Fibroblast of mammary gland (primary cell): ENCODE data around the gene DHX40.
"Not testable (repeated sequence)": the region's sequence is repeated elsewhere in the genome, so short reads cannot be mapped to it uniquely, and the experiment has no call there.

Source experiments
- DNase-seq: peaks from one replicate; pipeline ENCODE4 v3.0.0-alpha.2; 2010; ENCODE audit warnings: low read depth
- H3K4me3 ChIP-seq: 2 replicates; pipeline ENCODE4 v1.5.1; 2011; ENCODE audit warnings: low read depth, mild to moderate bottlenecking, low read length, moderate library complexity; ENCODE audit not compliant: control insufficient read depth
- TF ChIP-seq, protein P1 (sequence below): conservative IDR thresholded peaks from 2 replicates; pipeline ENCODE4 v1.5.1; 2011; ENCODE audit warnings: low read depth, low read length, inconsistent platforms; ENCODE audit not compliant: control insufficient read depth, insufficient read depth

DHX40 gene

DNA sequence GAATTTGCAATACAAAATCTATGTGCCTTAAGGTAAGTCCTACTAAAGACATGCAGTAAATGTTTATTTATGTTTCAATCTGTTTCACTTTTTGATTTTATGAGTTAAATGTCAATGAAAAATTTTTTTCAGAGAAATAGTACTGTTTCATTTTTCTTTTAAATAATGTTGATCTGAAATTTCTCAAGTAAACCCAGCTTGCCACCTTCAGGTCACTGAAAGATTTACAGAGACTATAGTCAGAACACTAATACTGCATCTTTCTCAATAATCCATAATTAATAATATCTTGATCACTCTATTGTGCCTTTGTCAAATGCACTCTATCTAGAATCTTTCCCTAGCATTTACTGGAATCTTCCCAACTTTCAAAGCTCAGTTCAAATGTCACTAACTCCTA, 6.5 kb upstream of the DHX40 start:
- no peak overlapping the region for H3K4me3 ChIP-seq
- TF ChIP-seq, protein P1, sequence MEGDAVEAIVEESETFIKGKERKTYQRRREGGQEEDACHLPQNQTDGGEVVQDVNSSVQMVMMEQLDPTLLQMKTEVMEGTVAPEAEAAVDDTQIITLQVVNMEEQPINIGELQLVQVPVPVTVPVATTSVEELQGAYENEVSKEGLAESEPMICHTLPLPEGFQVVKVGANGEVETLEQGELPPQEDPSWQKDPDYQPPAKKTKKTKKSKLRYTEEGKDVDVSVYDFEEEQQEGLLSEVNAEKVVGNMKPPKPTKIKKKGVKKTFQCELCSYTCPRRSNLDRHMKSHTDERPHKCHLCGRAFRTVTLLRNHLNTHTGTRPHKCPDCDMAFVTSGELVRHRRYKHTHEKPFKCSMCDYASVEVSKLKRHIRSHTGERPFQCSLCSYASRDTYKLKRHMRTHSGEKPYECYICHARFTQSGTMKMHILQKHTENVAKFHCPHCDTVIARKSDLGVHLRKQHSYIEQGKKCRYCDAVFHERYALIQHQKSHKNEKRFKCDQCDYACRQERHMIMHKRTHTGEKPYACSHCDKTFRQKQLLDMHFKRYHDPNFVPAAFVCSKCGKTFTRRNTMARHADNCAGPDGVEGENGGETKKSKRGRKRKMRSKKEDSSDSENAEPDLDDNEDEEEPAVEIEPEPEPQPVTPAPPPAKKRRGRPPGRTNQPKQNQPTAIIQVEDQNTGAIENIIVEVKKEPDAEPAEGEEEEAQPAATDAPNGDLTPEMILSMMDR: peak; percentile 25
- peak; percentile 28 for DNase-seq

DNA sequence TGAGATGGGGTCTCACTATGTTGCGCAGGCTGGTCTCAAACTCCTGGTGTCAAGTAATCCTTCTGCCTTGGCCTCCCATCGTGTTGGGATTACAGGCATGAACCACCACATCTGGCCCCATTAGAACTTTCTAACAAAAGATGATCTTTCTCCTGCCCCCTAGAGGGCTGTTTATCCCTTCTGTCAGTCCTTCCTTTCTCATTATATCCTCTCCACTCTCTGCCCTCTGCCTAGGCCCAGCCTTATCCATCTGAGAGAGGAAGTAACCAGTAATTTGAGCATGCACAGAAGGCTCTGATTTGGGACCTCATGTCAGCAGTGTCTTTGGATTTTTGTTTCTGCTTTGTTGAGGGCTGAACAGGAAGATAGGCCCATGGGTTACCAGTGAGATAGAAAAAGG, 4.4 kb upstream of the DHX40 start:
- peak; percentile 34 for DNase-seq
- TF ChIP-seq, protein P1: peak; percentile 42
- H3K4me3 ChIP-seq: no peak overlapping the region

DNA sequence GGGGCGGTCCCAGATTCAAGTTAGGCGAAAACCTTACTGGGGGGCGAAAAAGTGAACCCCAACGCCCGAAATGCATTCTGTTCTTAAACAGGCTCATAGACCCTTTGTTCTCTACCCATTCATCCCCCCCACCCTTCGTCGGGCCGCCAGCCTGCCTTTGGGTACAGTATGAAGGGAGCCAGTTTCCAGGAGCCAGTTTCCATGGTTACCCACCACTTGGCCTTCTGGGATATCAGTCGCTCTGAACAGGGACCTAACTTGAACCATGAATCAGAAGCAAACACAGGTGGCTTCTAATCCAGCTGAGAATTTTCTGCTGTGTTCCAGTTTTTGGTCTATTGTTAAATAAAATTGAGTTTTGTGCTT, 532 bp downstream of the DHX40 start:
- peak; percentile 83 for DNase-seq
- H3K4me3 ChIP-seq: peak overlapping the region; percentile 100
- TF ChIP-seq, protein P1: no peak

DNA sequence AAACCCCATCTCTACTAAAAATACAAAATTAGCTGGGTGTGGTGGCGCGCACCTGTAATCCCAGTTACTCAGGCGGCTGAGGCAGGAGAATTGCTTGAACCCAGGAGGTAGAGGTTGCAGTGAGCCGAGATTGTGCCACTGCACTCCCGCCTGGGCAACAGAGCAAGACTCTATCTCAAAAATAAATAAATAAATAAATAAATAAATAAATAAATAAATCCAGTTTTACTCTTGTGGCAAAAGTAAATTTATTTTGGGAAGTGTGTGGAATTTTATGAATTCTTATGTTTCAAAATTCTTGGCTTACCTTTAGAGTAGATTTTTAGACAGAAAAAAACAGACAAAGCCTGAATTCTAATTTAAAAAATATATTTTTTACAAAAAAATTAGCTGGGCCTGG, 3.7 kb downstream of the DHX40 start:
- not testable (repeated sequence) for H3K4me3 ChIP-seq, DNase-seq

DNA sequence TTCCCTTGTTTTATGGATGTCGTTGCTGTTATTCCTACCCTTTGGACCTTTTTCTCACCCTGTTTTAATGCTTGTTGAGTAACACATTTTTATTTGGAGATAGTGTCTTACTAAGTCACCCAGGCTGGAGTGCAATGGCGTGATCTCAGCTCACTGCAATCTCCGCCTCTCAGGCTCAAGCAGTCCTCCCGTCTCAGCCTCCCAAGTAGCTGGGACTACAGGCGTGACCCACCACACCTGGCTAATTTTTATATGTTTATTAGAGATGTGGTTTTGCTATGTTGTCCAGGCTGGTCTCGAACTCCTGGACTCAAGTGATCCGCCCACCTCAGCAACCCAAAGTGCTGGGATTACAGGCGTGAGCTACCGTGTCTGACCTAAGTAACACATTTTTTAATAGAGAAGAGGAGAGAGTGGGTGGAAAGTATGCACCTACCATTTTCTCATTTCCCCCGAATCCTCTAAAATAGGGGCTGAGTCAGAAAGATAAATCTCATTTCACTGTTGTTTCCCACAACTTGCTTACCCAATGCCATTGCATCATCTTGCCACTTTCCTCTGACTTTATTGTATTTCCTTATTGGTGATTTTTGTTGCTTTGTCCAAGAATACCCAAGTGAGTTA, 7.0 kb downstream of the DHX40 start:
- DNase-seq: peak; percentile 82
- H3K4me3 ChIP-seq: no peak overlapping the region
- TF ChIP-seq, protein P1: no peak

DNA sequence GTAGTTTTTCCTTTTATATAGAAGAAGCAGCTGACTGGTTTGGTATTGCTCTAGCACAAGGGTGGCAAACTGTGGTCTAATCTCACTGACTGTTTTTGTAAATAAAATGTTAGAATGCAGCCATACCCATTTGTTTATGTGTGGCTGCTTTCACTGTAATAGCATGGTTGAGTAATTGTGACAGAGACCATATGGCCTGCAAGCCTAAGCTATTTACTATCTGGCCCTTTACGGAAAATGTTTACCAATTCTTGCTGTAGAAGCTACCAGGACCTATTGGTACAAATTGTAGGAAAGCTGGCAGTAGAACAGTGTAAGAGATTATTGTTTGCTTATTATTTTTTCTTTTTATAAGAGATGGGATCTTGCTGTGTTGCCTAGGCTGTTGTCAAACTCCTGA, 18.8 kb downstream of the DHX40 start:
- not testable (repeated sequence) for H3K4me3 ChIP-seq, DNase-seq

DNA sequence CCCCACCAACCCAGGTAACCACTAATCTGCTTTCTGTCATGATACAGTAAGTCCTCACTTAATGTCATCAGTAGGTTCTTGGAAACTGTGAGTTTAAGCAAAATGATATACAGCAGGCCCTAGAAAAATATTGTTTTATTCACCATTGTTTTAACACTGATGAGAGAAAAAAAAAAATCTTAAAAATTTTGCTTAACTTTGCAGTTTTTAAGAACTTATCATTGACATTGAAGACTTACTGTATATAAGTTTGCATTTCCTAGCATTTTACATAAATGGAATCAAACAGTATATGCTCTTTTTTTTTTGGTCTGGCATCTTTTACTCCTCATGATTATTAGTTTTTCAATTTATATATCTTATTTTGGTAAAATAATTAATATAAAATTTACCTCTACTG, 34.8 kb downstream of the DHX40 start:
- TF ChIP-seq, protein P1: no peak
- H3K4me3 ChIP-seq: no peak overlapping the region
- no peak for DNase-seq

DNA sequence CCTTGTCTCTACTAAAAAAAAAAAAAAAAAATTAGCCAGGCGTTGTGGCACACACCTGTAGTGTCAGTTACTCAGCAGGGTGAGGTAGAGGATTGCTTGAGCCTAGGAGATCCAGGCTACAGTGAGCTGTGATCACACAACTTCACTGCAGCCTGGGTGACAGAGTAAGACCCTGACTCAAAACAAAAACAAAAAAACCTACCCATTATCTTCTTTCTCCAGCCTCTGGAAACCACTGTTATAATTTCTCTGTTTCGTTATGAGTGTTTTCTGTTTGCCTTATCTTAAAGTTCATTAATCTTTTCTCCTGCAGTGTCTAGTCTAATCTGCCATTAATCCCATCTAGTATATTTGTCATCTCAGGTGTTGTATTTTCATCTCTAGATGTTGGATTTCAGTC, 35.7 kb downstream of the DHX40 start:
- DNase-seq: no peak
- TF ChIP-seq, protein P1: no peak

More for the DNA sequence above, 35.7 kb downstream of the DHX40 start:
- no peak overlapping the region for H3K4me3 ChIP-seq
